ENCODE results near the gene MICB.

DNA sequence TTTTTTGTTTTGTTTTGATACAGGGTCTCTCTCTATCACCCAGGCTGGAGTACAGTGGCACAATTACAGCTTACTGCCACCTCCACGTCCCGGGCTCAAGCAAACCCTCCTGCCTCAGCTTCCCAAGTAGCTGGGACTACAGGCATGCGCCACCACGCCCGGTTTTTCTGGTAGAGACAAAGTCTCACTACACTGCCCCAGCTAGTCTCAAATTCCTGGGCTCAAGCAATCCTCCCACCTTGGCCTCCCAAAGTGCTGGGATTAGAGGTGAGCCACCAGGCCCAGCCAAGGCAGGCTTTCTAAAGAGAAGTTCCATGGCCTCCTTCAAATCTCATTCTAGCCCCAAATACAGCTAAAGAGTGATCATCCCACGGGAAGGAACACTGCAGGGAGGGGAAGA lies 36.1 kb downstream of the MICB start:
- TF ChIP-seq CTCF (IDR thresholded peaks at IDR 0.05) (no peak), POLR2A (IDR thresholded peaks at IDR 0.05) (no peak)
